HG02870 (cell line): ENCODE data around the gene STXBP4.

Experiments used
- ATAC-seq: cut with Tn5 transposase; IDR thresholded peaks from one replicate; pipeline ENCODE4 v1.9.1; 2021; ENCODE audit warnings: mild to moderate bottlenecking, moderate library complexity; ENCODE audit not compliant: unreplicated experiment

STXBP4 gene

GRCh38 chr17:54968262-54968987, at the start of gene STXBP4, which contains the start of gene COX11:
Gene STXBP4, plus strand, starts transcription at chr17:54968765. Its CDS starts 17,455 bp downstream, at chr17:54986220.
Gene COX11, minus strand, starts transcription at chr17:54968654. Its CDS starts 8 bp downstream, at chr17:54968646.
- ATAC-seq: peak; percentile 88

GRCh38 chr17:54919425-54919824, 49.1 kb upstream of the STXBP4 start:
- no peak for ATAC-seq

GRCh38 chr17:54920819-54921218, 47.7 kb upstream of the STXBP4 start:
- no peak for ATAC-seq

- no peak for ATAC-seq
Measured at GRCh38 chr17:54924405-54924804, 44.2 kb upstream of the STXBP4 start.

- no peak for ATAC-seq
Measured at GRCh38 chr17:54927525-54927924, 41.0 kb upstream of the STXBP4 start.

GRCh38 chr17:54932711-54933110, 35.9 kb upstream of the STXBP4 start:
- ATAC-seq: no peak

- ATAC-seq: no peak
Measured at GRCh38 chr17:54933921-54934320, 34.6 kb upstream of the STXBP4 start.

- ATAC-seq: no peak
Measured at GRCh38 chr17:54935471-54935870, 33.1 kb upstream of the STXBP4 start.

- no peak for ATAC-seq
Measured at GRCh38 chr17:54937018-54937417, 31.5 kb upstream of the STXBP4 start.

- no peak for ATAC-seq
Measured at GRCh38 chr17:54937426-54937825, 31.1 kb upstream of the STXBP4 start.

- no peak for ATAC-seq
Measured at GRCh38 chr17:54941285-54941684, 27.3 kb upstream of the STXBP4 start.

GRCh38 chr17:54944796-54945195, 23.8 kb upstream of the STXBP4 start:
- ATAC-seq: no peak

- no peak for ATAC-seq
Measured at GRCh38 chr17:54945231-54945630, 23.3 kb upstream of the STXBP4 start.

GRCh38 chr17:54945671-54946070, 22.9 kb upstream of the STXBP4 start:
- no peak for ATAC-seq

GRCh38 chr17:54947396-54947795, 21.2 kb upstream of the STXBP4 start:
- ATAC-seq: no peak

- peak; percentile 62 for ATAC-seq
Measured at GRCh38 chr17:54948380-54948779, 20.2 kb upstream of the STXBP4 start.

- no peak for ATAC-seq
Measured at GRCh38 chr17:54950116-54950515, 18.4 kb upstream of the STXBP4 start.

GRCh38 chr17:54951286-54951685, 17.3 kb upstream of the STXBP4 start:
- no peak for ATAC-seq

- no peak for ATAC-seq
Measured at GRCh38 chr17:54956791-54957190, 11.8 kb upstream of the STXBP4 start.

- ATAC-seq: peak; percentile 26
Measured at GRCh38 chr17:54967621-54968261, 824 bp upstream of the STXBP4 start.

- ATAC-seq: peak; percentile 26
Measured at GRCh38 chr17:54968988-54969332, 395 bp downstream of the STXBP4 start.
